ENCODE measurements around the gene C3orf70.

The C3orf70 gene

GRCh38 chr3:185152410-185153170 is at the start of gene C3orf70:
Gene C3orf70 (minus strand): TSS chr3:185153060. CDS start chr3:185152823, 237 bp downstream.
- no peak for DNase-seq

- DNase-seq, result no peak
These were observed 47.8 kb upstream of the C3orf70 start for GRCh38 chr3:185200639-185201038.

- DNase-seq, result no peak
These were observed 46.8 kb upstream of the C3orf70 start for GRCh38 chr3:185199671-185200070.

- no peak for DNase-seq
These were observed 46.3 kb upstream of the C3orf70 start for GRCh38 chr3:185199206-185199605.

- DNase-seq, result no peak
These were observed 44.2 kb upstream of the C3orf70 start for GRCh38 chr3:185197068-185197467.

- DNase-seq, result no peak
These were observed 42.8 kb upstream of the C3orf70 start for GRCh38 chr3:185195652-185196051.

GRCh38 chr3:185188816-185189215 is 36.0 kb upstream of the C3orf70 start:
- no peak for DNase-seq

- no peak for DNase-seq
These were observed 34.5 kb upstream of the C3orf70 start for GRCh38 chr3:185187391-185187790.

GRCh38 chr3:185176750-185177359 is 24.0 kb upstream of the C3orf70 start:
- no peak for DNase-seq

GRCh38 chr3:185175370-185175987 is 22.6 kb upstream of the C3orf70 start:
- no peak for DNase-seq

- no peak for DNase-seq
These were observed 19.5 kb upstream of the C3orf70 start for GRCh38 chr3:185172086-185173049.

GRCh38 chr3:185164428-185165217 is 11.8 kb upstream of the C3orf70 start:
- DNase-seq, result no peak

- DNase-seq, result no peak
These were observed 9.8 kb upstream of the C3orf70 start for GRCh38 chr3:185162634-185163033.

GRCh38 chr3:185161761-185162160 is 8.9 kb upstream of the C3orf70 start:
- DNase-seq, result no peak

GRCh38 chr3:185157347-185157746 is 4.5 kb upstream of the C3orf70 start:
- DNase-seq, result no peak

- no peak for DNase-seq
These were observed 2.8 kb upstream of the C3orf70 start for GRCh38 chr3:185155678-185156077.

GRCh38 chr3:185153861-185154629 is 1.2 kb upstream of the C3orf70 start:
- no peak for DNase-seq

- DNase-seq, result no peak
These were observed 411 bp upstream of the C3orf70 start for GRCh38 chr3:185153171-185153771.

- DNase-seq, result no peak
These were observed 873 bp downstream of the C3orf70 start for GRCh38 chr3:185151964-185152409.

GRCh38 chr3:185151101-185151963 is 1.5 kb downstream of the C3orf70 start:
- DNase-seq, result no peak
